ENCODE results near the gene STBD1.
A peak's percentile ranks its signal among the peaks of the same experiment; 100 is the strongest.
"Not testable (repeated sequence)": the region's sequence is repeated elsewhere in the genome, so short reads cannot be mapped to it uniquely, and the experiment has no call there.

Gene STBD1

DNA sequence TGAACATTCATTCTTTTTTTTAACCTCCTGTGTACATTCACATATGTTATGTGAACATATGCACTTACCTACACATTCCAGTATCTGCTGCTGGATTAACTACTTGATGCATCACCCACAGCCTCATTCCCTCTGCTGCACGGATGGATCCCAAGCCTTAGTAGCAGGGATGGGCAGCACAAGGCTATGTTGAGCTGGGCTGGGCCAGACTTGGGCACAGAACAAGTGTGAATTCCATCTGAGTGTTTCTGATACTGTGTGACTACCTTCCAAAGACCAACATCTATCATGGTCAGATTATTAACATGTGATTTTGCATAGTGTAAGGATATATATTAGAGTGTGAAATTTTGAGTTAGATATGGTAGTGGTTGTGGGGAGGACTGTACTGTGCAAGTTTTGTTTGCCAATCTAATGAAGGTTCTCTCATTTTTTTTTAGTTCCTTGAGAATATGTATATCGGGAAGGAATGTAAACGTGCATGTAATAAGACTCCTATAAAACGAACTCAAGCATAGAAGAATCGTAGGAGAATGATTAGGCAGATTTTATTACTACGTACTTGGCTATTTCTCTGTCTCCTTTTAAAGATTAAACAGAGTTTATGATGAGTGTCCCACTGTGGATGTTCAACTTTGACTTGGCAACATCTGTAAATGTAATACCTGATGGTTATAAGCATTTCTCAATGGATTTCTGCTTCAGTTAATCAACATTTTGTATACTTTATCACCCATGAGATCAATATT lies 23.4 kb upstream of the STBD1 start:
- DNase-seq (ENCODE audit: low read depth in 2 of 2), result no peak
- TF ChIP-seq, protein P1, sequence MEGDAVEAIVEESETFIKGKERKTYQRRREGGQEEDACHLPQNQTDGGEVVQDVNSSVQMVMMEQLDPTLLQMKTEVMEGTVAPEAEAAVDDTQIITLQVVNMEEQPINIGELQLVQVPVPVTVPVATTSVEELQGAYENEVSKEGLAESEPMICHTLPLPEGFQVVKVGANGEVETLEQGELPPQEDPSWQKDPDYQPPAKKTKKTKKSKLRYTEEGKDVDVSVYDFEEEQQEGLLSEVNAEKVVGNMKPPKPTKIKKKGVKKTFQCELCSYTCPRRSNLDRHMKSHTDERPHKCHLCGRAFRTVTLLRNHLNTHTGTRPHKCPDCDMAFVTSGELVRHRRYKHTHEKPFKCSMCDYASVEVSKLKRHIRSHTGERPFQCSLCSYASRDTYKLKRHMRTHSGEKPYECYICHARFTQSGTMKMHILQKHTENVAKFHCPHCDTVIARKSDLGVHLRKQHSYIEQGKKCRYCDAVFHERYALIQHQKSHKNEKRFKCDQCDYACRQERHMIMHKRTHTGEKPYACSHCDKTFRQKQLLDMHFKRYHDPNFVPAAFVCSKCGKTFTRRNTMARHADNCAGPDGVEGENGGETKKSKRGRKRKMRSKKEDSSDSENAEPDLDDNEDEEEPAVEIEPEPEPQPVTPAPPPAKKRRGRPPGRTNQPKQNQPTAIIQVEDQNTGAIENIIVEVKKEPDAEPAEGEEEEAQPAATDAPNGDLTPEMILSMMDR (IDR thresholded peaks at IDR 0.05; ENCODE audit: low read depth, low read length), result no peak
- H3K4me3 ChIP-seq (replicated peaks in 1 of 2; ENCODE audit: low read depth in 2 of 2, low read length in 2 of 2), result no peak overlapping the region

DNA sequence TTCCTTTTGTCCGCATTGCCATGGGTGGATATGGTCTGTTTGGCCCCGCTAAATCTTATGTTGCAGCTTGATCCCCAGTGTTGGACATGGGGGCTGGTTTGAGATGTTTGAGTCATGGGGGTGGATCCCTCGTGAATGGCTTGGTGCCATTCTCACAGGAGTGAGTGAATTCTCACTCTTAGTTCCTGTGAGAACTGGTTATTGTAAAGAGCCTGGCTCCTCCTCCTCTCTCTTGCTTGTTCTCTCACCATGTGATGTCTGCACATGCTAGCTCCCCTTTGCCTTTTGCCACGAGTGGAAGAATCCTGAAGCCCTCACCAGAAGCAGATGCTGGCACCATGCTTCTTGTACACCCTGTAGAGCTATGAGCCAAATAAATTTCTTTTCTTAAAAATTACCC lies 22.6 kb upstream of the STBD1 start:
- no peak for DNase-seq (ENCODE audit: low read depth in 2 of 2)
- no peak overlapping the region for H3K4me3 ChIP-seq (replicated peaks in 1 of 2; ENCODE audit: low read depth in 2 of 2, low read length in 2 of 2)
- TF ChIP-seq, protein P1 (IDR thresholded peaks at IDR 0.05; ENCODE audit: low read depth, low read length), result no peak

DNA sequence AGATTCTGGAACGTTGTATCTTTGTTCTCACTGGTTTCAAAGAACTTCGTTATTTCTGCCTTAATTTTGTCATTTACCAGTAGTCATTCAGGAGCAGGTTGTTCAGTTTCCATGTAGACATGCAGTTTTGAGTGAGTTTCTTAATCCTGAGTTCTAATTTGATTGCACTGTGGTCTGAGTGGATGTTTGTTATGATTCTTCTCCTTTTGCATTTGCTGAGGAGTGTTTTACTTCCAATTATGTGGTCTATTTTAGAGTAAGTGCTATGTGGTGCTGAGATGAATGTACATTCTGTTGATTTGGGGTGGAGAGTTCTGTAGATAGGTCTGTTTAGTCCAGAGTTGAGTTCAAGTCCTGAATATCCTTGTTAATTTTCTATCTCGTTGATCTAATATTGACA lies 18.7 kb upstream of the STBD1 start:
- not testable (repeated sequence) for H3K4me3 ChIP-seq (replicated peaks in 1 of 2; ENCODE audit: low read depth in 2 of 2, low read length in 2 of 2); DNase-seq (ENCODE audit: low read depth in 2 of 2)

DNA sequence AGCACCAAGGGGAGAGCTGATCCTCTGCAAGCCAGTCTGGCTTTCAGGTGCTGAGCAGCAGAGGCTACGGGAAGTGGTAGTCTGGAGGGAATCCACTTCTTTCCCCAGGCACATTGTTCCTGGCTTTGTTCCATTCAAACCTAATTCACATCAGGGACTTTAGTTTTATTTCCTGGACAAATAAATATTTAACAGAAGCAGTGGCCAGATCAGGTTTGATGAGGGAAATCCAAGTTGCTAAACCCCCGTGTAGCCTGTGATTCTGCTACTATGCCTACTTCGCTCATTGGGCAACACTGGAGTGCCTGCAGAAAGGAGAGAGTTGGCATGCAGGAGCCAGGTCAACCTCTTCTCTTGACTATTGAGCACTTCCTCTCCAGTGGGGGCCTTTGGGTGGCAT lies 13.8 kb upstream of the STBD1 start:
- no peak overlapping the region for H3K4me3 ChIP-seq (replicated peaks in 1 of 2; ENCODE audit: low read depth in 2 of 2, low read length in 2 of 2)
- DNase-seq (ENCODE audit: low read depth in 2 of 2), result no peak
- TF ChIP-seq, protein P1 (IDR thresholded peaks at IDR 0.05; ENCODE audit: low read depth, low read length), result no peak

DNA sequence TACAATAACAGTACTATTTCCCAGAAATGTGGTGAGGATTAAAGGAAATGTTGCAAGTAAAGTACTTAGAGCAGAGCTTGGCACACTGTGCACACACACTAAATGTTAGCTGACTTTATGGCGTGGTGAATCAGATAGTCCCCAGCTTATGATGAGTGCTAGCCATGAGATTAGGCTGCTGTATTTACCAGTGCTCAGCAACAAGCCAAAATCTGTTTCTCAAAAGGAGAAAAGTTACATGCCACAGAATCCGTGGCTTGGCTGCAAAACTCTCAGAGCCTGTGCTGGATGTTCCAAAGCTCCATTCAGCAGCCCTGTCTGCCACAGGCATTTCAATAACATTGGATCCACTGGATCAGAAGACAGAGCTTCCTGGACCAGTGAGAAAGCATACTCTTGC lies 12.8 kb upstream of the STBD1 start:
- peak in 1 of 2 donors; percentile 68 for DNase-seq (ENCODE audit: low read depth in 2 of 2)
- TF ChIP-seq, protein P1 (IDR thresholded peaks at IDR 0.05; ENCODE audit: low read depth, low read length), result no peak
- no peak overlapping the region for H3K4me3 ChIP-seq (replicated peaks in 1 of 2; ENCODE audit: low read depth in 2 of 2, low read length in 2 of 2)

DNA sequence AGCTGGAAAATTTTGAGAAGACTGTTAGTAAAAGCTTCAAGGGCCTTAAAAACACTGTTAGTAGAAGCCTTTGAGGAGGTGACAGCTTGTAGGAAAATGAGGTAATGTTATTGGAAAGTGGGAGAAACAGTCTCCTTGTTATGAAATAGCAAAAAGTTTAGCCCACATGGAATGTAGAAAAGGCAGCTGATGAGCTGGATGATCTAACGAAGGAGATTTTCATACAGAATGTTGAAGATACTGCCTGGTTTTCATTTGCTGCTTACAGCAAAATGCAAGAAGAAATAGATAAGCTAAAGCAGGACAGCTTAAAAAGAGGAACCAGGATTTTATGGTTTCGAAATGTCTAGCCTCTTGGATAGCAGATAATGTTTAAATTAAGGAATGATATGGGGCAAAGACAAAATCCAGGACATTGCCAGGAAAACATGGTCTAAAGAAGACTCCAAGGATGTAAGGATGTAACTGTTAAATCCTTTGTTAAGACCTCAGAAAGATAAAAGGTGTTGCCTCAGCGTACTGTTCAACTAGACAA lies 10.2 kb upstream of the STBD1 start:
- no peak overlapping the region for H3K4me3 ChIP-seq (replicated peaks in 1 of 2; ENCODE audit: low read depth in 2 of 2, low read length in 2 of 2)
- DNase-seq (ENCODE audit: low read depth in 2 of 2), result no peak
- TF ChIP-seq, protein P1 (IDR thresholded peaks at IDR 0.05; ENCODE audit: low read depth, low read length), result no peak

DNA sequence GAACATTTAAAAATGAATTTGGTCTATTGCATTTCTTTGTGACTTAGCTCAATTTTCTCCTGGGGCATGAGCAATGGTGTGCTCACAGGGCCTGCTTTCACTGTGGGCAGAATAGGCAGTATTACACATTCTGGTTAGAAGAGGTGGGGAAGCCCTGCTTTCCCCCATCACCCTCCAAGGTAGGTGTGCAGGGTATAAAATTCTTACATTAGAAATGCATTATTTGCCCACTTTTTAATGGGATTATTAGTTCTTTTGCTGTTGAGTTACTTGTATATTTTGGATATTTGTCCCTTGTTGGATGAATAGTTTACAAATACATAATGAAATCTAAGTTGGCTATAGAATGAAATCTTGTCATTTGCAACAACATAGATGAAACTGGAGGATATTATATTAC lies 8.3 kb upstream of the STBD1 start:
- no peak overlapping the region for H3K4me3 ChIP-seq (replicated peaks in 1 of 2; ENCODE audit: low read depth in 2 of 2, low read length in 2 of 2)
- TF ChIP-seq, protein P1 (IDR thresholded peaks at IDR 0.05; ENCODE audit: low read depth, low read length), result no peak
- DNase-seq (ENCODE audit: low read depth in 2 of 2), result no peak
